ENCODE measurements around the gene RRM2. TPM values are rescaled to one million over a fixed set of nuclear protein-coding genes. Genes with fewer than 3 reads are reported as not detected.

Gene RRM2
- total and polyA plus RNA-seq, 2 experiments from 2014 or later, result 108 to 119 TPM

DNA sequence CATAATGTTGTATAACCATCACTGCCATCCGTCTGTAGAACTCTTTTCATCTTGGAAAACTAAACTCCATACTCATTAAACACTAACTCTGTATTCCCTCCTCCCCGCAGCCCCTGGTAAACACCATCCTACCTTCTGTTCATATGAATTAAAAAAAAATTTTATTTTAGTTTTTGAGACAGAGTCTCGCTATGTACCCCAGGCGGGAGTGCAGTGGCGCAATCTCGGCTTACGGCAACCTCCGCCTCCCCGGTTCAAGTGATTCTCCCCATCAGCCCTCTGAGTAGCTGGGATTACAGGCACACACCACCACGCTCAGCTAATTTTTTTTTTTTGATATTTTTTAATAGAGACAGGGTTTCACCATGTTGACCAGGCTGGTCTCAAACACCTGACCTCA lies 52.9 kb downstream of the RRM2 start:
- Mint-ChIP-seq H3K9me3 (no peaks in the 10 kb centered on the region), H3K27me3 (ENCODE audit: insufficient read depth, low read depth, poor library complexity) (no peaks in the 10 kb centered on the region), H3K27ac (no peak overlapping the region), H3K36me3 (ENCODE audit: low read depth) (0 out of 3 replicates have a peak, but pooled peaks cover 3% of the 10 kb centered on the region), H3K4me3 (no peak overlapping the region), H3K4me1 (peaks cover 13% of the 10 kb centered on the region)
- Histone ChIP-seq H3K79me2 (replicated peaks; ENCODE audit: insufficient read depth) (no peaks in the 10 kb centered on the region), H2AFZ (no peak overlapping the region), H3K36me3 (ENCODE audit: insufficient read depth) (no peaks in the 10 kb centered on the region), H4K20me1 (replicated peaks; ENCODE audit: insufficient read depth) (no peaks in the 10 kb centered on the region), H3K27me3 (ENCODE audit: insufficient read depth) (no peaks in the 10 kb centered on the region), H3K9me2 (ENCODE audit: insufficient read depth) (no peaks in the 10 kb centered on the region), H3K4me2 (no peak overlapping the region), H3K27ac (ENCODE audit: low read depth) (no peak overlapping the region), H3F3A (replicated peaks; ENCODE audit: low read depth) (no peaks in the 10 kb centered on the region), H3K4me3 (no peak overlapping the region), H3K4me1 (ENCODE audit: insufficient read depth) (no peaks in the 10 kb centered on the region; the same call in 1 of the 2 replicates)
- TF ChIP-seq EZH2 (IDR thresholded peaks at IDR 0.05; ENCODE audit: low read depth, unreplicated experiment), result no peak
- no peak for TF ChIP-seq STAT1 (IDR thresholded peaks at IDR 0.05; ENCODE audit: unreplicated experiment)
- TF ChIP-seq REST (IDR thresholded peaks at IDR 0.05; ENCODE audit: unreplicated experiment), result no peak
- TF ChIP-seq, protein P1, sequence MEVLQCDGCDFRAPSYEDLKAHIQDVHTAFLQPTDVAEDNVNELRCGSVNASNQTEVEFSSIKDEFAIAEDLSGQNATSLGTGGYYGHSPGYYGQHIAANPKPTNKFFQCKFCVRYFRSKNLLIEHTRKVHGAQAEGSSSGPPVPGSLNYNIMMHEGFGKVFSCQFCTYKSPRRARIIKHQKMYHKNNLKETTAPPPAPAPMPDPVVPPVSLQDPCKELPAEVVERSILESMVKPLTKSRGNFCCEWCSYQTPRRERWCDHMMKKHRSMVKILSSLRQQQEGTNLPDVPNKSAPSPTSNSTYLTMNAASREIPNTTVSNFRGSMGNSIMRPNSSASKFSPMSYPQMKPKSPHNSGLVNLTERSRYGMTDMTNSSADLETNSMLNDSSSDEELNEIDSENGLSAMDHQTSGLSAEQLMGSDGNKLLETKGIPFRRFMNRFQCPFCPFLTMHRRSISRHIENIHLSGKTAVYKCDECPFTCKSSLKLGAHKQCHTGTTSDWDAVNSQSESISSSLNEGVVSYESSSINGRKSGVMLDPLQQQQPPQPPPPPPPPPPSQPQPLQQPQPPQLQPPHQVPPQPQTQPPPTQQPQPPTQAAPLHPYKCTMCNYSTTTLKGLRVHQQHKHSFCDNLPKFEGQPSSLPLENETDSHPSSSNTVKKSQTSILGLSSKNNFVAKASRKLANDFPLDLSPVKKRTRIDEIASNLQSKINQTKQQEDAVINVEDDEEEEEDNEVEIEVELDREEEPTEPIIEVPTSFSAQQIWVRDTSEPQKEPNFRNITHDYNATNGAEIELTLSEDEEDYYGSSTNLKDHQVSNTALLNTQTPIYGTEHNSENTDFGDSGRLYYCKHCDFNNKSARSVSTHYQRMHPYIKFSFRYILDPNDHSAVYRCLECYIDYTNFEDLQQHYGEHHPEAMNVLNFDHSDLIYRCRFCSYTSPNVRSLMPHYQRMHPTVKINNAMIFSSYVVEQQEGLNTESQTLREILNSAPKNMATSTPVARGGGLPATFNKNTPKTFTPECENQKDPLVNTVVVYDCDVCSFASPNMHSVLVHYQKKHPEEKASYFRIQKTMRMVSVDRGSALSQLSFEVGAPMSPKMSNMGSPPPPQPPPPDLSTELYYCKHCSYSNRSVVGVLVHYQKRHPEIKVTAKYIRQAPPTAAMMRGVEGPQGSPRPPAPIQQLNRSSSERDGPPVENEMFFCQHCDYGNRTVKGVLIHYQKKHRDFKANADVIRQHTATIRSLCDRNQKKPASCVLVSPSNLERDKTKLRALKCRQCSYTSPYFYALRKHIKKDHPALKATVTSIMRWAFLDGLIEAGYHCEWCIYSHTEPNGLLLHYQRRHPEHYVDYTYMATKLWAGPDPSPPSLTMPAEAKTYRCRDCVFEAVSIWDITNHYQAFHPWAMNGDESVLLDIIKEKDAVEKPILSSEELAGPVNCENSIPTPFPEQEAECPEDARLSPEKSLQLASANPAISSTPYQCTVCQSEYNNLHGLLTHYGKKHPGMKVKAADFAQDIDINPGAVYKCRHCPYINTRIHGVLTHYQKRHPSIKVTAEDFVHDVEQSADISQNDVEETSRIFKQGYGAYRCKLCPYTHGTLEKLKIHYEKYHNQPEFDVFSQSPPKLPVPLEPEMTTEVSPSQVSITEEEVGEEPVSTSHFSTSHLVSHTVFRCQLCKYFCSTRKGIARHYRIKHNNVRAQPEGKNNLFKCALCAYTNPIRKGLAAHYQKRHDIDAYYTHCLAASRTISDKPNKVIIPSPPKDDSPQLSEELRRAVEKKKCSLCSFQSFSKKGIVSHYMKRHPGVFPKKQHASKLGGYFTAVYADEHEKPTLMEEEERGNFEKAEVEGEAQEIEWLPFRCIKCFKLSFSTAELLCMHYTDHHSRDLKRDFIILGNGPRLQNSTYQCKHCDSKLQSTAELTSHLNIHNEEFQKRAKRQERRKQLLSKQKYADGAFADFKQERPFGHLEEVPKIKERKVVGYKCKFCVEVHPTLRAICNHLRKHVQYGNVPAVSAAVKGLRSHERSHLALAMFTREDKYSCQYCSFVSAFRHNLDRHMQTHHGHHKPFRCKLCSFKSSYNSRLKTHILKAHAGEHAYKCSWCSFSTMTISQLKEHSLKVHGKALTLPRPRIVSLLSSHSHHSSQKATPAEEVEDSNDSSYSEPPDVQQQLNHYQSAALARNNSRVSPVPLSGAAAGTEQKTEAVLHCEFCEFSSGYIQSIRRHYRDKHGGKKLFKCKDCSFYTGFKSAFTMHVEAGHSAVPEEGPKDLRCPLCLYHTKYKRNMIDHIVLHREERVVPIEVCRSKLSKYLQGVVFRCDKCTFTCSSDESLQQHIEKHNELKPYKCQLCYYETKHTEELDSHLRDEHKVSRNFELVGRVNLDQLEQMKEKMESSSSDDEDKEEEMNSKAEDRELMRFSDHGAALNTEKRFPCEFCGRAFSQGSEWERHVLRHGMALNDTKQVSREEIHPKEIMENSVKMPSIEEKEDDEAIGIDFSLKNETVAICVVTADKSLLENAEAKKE (CRISPR knock-in tag; IDR thresholded peaks at IDR 0.05), result no peak
- TF ChIP-seq POLR2AphosphoS5 (IDR thresholded peaks at IDR 0.05; ENCODE audit: low read depth), result no peak
- TF ChIP-seq JUNB (IDR thresholded peaks at IDR 0.05; ENCODE audit: unreplicated experiment), result no peak
- no peak for TF ChIP-seq ETS1 (IDR thresholded peaks at IDR 0.05)
- DNase-seq (ENCODE audit: low spot score) (no peak), ATAC-seq (no peak)
